ENCODE results near the gene TRIM24.

The TRIM24 gene

DNA sequence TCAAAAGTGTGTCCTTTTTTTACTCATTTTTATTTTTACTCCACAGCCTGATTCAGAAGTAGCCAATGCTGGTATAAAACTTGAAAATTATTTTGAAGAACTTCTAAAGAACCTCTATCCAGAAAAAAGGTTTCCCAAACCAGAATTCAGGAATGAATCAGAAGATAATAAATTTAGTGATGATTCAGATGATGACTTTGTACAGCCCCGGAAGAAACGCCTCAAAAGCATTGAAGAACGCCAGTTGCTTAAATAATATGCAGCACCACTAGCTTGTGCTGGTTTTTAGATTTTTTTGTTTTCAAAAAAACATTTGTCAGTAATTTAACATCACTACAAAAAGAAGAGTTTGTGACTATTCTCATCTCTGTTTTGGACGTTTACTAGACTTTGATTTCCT is 124.6 kb downstream of the TRIM24 start:
- DNase-seq = no peak

DNA sequence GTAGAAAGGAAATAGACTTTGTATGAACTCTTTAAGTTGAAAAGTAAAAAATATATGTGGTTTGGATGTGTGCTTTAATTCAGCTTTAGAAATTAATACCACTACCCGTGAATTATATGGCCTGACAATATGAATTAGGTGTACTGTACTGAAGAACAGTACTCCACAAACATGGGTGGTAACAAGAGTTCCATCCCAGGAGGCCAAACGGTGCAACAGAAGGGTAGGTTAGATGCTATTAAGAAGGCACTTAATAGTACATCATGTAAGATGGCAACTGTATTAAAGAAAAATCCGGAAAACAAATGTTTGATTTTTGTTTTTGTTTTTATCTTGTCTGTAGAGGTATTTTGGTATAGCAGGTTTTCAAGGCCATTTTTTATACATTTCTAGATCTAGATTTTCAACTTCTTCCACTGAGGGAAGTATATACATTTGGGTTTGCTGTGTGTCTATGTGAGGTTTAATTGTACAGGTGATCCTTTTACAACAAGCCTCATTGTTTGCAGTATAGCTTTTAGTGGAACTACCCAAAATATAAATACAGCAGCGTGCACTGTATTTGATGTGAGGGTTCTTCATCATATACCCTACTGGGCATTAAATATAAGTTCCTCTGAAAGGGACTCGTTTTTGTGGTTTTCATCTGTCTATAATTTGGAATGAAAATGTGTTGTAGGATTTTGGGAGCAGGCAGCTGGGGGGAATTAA is 125.4 kb downstream of the TRIM24 start:
- no peak for DNase-seq

DNA sequence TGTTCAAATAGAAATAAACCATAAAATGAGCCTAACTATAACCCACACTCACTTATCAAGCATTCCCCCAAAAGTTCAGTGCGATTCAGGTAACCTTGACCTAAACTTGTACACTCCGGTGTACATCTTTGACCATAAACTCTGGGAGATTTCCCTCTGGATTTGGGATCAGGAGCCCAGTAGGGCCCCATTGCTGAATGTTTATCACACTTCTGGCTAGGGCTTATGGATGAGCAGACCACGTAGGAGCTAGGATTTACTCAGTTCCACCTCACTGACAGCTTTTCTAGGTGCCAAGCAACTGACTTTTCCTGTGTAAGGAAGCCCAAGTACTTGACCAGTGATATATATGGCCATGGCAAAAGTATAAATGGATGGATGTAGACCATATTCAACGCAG is 127.4 kb downstream of the TRIM24 start:
- no peak for DNase-seq

DNA sequence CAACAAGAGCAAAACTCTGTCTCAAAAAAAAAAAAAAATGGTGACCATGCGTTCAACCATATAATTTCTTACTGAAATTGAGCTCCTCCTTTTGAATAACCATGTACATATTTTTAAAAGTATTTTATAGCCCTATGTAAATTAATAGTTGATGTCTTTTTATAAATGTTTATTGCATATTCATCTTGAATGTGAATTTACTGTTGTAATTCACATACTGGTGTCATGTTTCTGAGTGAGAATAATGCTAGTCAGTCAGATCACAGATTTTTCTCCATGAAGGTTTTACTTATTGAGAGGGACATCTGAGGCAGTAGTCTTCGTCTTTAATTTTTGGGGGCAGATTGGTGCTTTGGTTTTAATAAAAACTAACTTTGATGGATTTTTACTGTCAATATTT is 128.9 kb downstream of the TRIM24 start:
- DNase-seq = no peak

DNA sequence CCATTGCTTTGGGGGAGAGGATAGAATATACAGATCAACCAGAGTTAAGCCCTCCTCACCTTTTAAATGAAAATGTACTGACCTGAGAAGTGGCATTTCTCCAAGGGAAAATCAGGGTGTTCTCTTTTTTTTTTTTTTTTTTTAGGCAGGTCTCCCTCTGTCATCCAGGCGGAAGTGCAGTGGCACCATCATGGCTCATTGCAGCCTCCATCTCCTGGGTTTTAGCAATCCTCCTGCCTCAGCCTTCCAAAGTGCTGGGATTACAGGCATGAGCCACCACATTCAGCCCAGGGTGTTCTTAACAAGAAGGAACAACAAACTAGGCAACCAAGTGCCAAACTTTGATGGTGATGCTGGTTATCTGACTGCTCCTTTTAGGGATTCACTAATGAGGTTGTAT is 130.1 kb downstream of the TRIM24 start:
- DNase-seq = no peak

DNA sequence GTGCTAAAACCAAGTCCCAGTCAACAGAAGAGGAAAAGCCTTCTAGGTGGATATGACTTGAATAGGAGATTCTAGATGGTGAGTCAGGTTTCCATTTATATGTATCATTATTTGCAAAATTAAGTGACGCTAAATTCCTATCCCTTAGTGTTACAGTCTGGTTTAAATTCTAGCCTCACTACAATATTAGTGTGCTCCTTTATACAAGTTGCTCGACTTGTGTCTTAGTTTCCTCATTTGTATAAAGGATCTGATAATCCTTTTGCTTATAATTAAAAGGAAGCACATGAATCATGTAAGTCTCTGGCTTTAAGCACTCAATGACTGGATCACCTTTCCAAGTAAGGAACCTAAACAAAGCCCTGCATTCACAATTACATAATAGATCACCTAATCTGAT is 135.4 kb downstream of the TRIM24 start:
- no peak for DNase-seq

DNA sequence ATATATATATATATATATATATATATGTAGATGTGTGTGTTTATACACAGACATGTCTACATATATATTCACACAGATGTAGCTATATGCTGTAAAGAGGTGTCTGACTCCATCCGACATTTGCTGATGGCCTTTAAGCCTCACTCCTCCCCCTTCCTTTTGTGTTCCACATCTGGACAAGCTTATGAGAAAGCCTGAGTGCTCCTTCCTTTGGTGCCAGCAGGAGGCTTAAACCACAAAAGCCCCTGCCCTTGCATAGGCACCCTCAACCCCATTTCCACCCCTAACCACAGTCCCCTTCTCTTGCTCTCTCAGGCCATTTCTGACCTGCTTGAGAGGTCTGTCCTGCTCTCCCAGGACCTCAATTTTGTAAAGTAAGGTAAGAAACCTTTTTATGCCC is 142.4 kb downstream of the TRIM24 start:
- peak; percentile 42 for DNase-seq

DNA sequence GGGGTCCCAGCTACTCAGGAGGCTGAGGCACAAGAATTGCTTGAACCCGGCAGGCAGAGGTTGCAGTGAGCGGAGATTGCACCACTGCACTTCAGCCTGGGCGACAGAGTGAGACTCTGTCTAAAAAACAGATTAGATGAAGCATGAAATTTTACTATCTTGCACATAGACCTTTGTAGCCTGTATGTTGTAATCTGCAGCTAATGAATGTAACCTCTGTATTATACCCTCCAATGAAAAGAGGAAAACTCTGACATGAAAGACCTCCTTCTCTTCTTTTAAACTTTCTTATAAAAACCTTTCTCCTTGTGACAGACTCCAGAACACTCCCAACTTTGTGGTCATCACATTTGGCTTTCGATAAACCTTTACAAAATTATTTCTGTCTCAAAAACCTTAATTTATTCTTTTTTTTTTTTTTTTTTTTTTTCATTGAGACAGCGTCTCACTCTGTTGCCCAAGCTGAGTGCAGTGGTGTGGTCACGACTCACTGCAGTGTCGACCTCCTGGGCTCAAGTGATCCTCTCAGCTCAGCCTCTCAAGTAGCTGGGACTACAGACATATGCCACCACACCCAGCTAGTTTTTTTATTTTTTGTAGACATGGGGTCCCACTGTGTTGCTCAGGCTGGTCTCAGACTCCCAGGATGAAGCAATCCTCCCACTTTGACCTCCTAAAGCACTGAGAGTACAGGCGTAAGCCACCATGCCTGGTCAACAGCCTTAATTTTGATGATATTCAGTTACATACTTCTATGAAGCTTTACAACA is 143.7 kb downstream of the TRIM24 start:
- DNase-seq = peak; percentile 53

DNA sequence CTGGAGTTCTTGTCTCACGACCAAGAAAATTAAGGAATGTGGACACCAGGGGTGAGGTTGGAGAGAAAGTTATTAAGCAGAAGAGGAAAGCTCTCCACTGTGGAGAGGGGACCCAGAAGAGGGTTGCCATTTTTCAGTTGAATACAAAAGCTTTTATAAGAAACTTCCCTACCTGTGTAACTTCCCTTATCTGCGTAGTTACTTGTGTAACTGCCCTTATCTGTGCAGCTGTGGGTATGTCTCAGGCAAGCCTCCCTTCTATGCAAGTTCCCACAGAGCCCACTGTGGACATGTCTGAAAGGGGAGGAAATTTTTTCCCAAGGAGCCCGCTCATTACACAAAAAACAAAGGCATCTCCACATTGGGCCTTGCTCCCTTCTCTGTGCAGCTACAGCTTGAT is 146.2 kb downstream of the TRIM24 start:
- peak; percentile 57 for DNase-seq

DNA sequence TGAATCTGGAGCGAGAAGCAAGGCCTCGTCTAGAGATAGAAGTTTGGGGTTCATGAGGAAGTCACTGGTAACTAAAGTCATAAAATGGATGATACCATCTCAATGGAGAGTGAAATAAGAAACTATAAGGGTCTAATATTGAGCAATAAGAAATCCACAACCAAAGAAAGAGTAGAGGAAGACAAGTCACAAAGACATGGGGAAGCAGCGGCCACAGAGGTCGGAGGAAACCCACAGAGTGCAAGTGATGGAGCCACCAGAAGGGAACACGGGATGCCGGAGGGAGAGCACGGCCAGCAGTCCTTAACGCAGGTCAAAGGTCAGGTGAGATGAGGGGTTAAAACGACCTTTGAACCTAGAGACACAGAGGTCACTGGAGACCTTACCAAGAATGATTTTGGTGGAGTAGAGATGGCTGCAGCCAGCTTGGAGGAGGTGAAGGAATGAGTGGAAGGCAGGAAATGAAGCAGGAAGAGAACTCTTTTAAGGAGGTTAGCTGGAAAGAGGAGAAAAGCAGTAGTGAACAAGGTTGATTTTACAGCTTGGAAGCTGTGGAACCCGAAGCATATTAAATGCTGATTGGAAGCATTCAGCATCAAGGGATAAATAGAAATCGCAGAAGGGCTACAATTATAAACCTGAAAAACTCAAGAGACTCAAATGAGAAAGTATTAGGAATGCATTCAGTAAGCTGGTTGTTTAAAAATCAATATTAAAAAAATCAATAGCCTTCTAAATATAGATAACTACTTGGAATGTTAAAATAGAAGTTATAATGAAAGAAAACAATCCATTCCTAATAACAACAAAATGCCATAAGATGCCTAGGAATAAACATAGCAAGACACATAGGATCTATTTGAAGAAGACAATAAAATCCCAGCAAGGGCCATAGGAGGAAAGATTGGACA is 147.4 kb downstream of the TRIM24 start:
- DNase-seq = peak; percentile 51

DNA sequence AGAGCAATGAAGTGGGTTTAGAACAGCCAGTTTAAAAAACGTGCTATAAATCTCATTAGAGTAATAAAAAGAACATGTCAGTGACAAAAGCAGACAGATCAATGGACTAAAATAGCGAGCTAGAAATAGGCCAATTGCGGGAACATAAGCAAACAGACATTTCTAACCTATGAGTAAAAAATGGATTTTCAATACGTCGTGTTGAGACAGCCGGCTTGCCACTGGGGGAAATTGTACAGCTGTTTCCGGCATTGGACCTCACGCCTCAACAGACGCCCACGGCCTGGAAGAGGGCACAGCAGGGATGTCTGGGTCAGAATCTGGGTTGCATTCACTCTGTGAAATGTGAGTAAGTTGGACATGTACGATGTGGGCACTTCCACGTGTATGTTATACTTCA is 148.2 kb downstream of the TRIM24 start:
- peak; percentile 15 for DNase-seq

DNA sequence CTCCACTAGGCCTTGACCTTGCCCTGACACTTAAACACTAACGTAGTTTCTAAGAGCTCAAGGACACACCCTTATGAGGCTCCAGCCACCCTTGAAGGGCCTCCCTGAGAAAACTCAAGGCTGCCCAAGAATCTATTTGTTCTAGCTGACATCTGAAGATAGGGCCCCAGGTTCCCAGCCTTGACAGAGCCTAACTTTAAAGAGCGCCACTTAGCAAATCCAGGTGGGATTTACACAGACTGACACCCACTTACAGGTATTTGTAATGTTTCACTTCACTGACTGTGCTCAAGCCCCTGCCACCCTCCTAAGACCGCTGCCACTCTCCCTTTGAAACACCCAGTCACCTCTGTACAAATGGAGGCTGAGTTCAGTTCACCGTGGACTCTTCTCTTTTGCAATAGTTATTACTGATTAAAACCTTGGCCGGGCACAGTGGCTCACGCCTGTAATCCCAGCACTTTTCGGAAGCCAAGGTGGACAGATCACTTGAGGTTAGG is 150.7 kb downstream of the TRIM24 start:
- peak; percentile 42 for DNase-seq

DNA sequence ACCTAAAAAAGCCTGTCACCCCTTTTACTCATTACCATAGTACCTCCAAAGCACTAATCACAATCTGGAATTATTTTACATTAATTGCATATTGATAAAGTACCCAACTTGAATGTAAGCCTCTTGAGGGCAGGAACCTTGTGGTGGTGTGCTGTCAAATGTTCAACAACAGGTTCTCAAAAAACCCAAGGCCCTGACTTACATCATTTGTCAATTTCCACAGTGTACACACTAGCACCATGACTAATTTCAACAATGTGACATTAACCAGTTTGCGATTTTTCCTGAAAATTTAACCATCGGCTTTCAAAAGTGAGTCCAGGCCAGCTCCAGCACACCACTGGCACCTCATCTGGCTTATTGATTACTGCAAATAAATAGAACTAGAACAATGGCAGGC is 153.6 kb downstream of the TRIM24 start:
- DNase-seq = no peak

DNA sequence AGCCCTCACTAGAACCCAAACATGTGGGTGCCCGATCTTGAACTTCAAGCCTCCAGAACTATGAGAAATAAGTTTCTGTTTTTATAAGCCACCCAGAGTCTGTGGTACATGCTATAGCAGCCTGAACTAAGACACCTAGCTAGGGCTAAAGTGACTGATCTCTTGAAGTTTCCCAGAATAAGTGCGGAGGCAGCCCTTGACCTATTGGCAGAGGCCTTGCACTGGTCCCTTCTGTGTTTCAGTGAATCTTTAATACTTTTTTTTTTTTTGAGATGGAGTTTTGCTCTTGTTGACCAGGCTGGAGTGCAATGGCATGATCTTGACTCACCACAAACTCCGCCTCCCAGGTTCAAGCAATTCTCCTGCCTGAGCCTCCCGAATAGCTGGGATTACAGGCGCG is 156.0 kb downstream of the TRIM24 start:
- DNase-seq = no peak

DNA sequence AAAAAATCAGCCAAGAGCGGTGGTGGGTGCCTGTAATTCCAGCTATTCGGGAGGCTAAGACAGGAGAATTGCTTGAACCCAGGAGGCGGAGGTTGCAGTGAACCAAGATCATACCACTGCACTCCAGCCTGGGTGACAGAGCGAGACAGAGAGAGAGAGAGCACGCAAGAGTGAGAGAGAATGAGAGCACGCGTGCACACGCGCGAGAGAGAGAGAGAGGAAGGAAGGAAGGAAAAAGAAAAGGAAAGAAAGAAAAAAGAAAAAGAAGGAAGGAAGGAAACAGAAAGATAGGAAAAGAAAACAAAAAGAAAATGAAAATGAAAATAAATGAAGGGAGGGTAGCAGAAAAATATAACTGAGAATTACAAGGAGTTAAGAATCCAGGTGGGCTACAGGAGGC is 158.4 kb downstream of the TRIM24 start:
- no peak for DNase-seq

DNA sequence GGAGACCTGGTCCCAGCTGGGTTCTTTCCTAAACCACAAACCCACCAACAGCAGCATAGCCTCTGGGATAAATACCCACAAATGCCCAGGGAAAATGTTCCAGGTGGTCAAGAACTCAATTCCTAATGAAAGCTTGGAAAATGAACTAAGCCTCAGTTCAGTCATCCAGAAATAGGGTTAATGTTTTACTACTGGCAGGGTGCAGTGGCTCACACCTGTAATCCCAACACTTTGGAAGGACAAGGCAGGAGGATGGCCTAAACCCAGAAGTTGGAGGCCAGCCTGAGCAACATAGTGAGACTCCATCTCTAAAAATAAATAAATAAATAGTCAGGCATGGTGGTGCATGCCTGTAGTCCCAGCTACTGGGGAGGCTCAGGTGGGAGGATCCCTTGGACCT is 158.9 kb downstream of the TRIM24 start:
- no peak for DNase-seq

DNA sequence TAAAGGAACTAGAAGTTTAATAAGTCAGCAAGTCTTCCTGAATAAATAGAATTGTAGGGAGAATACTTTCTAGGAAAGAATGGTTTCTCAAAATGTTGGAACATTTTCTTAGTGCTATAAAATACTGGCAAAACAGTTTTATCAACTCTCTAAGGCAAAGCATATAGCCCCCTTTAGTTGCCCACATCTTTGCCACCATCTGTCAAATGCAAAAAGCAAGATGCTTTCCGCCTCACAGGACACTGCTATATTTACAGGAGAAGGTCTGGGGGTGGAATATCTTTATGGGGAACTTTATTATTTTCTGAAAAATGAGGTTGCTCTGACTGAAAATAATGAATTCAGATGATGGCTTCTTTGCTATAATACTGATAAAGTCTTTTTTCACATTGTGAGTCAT is 162.8 kb downstream of the TRIM24 start:
- DNase-seq = no peak

DNA sequence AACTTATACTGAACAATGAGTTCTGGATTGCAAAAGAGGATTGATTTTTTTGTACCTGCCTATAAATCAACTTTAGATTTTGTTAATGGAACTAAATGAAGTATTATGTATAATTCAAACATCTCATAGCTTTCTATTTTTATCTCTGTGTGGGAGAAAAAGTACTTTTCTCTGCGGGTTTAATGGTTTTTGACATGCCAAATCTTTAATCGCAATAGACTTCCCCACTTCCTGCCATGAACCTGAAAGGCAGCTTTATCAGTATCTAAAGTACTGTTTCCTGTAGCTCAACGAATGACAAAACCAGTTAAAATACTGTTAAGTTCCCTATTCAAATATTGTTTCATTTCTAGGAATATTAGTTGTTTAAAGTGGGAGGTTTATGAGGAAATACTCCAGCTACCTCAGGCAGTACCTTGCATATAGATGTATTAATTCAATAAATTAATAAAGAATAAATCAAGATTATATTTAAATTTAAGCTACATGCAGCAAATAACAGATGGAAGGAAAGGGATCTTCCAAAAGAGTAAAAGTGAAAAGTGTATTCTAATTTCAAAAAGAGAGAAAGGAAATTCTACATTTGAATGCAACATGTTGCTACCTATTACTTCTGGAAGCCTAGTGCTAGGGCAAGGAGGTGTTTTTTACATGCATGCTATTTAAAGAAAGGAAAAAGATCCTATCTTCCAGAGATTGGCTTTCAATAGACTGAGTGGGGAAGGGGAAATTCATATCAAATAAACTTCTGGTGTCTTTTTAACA is 165.2 kb downstream of the TRIM24 start:
- DNase-seq = peak; percentile 85

DNA sequence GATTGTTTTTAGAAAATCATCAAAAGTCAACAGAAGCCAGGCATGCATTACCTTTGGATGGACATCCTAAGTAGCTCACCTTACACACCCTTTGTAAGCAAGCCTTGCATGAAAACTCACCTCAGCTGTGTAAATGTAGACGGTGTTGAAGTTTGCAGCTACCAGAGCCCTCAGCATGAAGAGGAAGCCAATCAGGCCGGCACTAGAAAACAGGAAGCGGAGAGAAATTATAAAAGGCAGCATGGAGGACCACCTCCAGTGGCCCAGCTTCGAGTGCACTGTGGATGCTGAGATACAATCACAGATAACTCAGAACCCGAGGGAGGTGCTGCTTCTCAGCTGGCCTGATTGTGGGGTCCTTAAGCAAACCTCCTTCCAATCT is 165.8 kb downstream of the TRIM24 start:
- DNase-seq = peak; percentile 72

DNA sequence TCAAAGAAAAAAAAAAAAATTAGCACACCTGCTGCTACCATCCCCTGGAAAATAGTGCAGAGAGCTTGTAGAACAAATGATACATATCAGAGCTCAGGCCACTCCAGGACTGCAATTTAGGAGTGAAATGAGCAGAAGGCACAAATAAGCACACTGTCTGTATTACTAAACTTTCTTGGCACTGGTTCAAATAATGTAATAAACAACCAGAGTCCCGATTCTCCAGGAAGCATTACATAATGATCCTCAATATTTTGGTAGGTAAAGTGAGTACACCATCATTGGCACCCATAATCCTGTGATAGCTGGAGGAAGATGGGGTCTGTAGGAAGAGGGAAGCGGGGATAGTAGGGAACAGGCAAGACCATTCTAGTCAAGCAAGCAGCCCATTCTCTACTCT is 166.8 kb downstream of the TRIM24 start:
- DNase-seq = peak; percentile 61

DNA sequence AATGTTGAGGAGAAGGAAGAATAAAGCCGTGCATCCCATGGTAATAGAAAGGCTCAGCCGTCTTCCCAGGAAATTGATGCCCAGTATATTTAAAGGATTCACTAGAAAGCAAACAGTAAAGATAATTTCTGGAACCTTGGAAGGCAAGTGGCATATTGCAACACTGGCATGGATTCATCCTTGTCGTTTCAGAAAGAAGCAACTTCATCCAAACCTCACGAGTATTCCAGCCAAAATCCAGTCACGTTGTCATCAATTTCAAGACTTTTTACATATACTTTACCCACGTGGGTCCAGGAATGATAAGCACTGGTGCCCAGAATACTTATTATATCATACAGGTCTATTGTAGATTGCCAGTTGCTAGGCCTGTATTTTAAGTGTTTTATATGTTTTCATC is 167.3 kb downstream of the TRIM24 start:
- no peak for DNase-seq

DNA sequence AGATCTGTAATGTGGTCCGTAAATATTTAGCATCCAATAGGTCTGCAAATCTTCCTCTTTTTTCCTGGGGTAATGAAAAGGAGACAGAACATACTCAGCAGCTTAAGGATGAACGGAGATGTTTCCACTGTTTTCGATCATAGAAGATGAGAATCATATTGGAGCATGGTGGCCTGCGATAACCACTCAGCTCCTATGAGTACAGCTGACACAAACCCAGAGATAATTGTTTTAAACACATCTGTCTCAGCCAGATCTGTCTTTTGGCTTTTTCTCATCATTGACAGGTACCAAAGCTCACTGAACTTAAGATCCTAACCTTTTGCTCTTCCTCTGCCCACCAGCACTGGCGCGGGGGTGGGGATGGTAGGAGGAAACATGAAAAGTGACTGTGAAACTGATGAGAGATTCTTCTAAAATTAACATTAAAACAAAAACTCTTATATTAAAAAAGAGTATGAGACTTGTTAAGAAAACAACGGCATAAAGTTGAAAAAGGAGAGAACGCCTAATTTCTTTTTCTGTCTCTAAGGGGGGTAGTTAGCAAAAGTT is 170.1 kb downstream of the TRIM24 start:
- DNase-seq = no peak
